Hepatocyte (in vitro differentiated cells): ENCODE data around the gene FAM20C.

Experiments used
- CTCF ChIP-seq: fragments of 200-600 bp; sonication (generic); IDR thresholded peaks from 2 replicates; pipeline ENCODE4 v1.5.1; 2016; ENCODE audit warnings: antibody characterized with exemption, mild to moderate bottlenecking; ENCODE audit not compliant: poor library complexity
- EZH2 ChIP-seq: fragments of 200-600 bp; sonication (generic); IDR thresholded peaks from 2 replicates; pipeline ENCODE4 v1.6.1; 2016; ENCODE audit warnings: antibody characterized with exemption, mild to moderate bottlenecking, borderline replicate concordance
- EZH2phosphoT487 ChIP-seq: fragments of 200-600 bp; sonication (generic); IDR thresholded peaks from one replicate; pipeline ENCODE4 v1.6.1; 2018; ENCODE audit warnings: antibody characterized with exemption, mild to moderate bottlenecking, low read depth, moderate library complexity; ENCODE audit not compliant: unreplicated experiment, severe bottlenecking

- no peak for TF ChIP-seq EZH2
- no peak for TF ChIP-seq CTCF
- no peak for TF ChIP-seq EZH2phosphoT487
These were observed 41.1 kb downstream of the FAM20C start for GRCh38 chr7:233249-234035.
